Measurements from ENCODE around the gene CDCP1. TPM values are rescaled to one million over a fixed set of nuclear protein-coding genes. Genes with fewer than 3 reads are reported as not detected.

The CDCP1 gene
- total RNA-seq, 2 experiments from 2014 or later: 1.7 to 1.8 TPM

GRCh38 chr3:45084820-45085816 is 61.1 kb downstream of the CDCP1 start:
- Histone ChIP-seq H3K27ac (ENCODE audit: low read depth in 1 of 2, low read length in 2 of 2) (no peak overlapping the region), H3K4me1 (ENCODE audit: insufficient read depth, low read length) (no peaks in the 10 kb centered on the region), H3K36me3 (ENCODE audit: insufficient read depth, low read length) (no peaks in the 10 kb centered on the region), H3K9me3 (ENCODE audit: control insufficient read depth in 1 of 2, insufficient read depth in 1 of 2, low read length in 2 of 2) (no peaks in the 10 kb centered on the region), H3K4me3 (ENCODE audit: low read length) (no peak overlapping the region), H3K27me3 (ENCODE audit: control insufficient read depth in 1 of 2, insufficient read depth in 2 of 2, low read length in 2 of 2) (peaks cover 0 to 2% of the 10 kb centered on the region in 2 experiments)
- H3K27ac Mint-ChIP-seq: no peak overlapping the region
- H3K27me3 Mint-ChIP-seq: no peaks in the 10 kb centered on the region
- ChIA-PET CTCF (no interaction called here), POLR2A (no interaction called here)
- no peaks in the 10 kb centered on the region for H3K9me3 Mint-ChIP-seq
- H3K36me3 Mint-ChIP-seq (ENCODE audit: low read depth): peaks cover 18% of the 10 kb centered on the region
- TF ChIP-seq, protein P1, sequence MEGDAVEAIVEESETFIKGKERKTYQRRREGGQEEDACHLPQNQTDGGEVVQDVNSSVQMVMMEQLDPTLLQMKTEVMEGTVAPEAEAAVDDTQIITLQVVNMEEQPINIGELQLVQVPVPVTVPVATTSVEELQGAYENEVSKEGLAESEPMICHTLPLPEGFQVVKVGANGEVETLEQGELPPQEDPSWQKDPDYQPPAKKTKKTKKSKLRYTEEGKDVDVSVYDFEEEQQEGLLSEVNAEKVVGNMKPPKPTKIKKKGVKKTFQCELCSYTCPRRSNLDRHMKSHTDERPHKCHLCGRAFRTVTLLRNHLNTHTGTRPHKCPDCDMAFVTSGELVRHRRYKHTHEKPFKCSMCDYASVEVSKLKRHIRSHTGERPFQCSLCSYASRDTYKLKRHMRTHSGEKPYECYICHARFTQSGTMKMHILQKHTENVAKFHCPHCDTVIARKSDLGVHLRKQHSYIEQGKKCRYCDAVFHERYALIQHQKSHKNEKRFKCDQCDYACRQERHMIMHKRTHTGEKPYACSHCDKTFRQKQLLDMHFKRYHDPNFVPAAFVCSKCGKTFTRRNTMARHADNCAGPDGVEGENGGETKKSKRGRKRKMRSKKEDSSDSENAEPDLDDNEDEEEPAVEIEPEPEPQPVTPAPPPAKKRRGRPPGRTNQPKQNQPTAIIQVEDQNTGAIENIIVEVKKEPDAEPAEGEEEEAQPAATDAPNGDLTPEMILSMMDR (IDR thresholded peaks at IDR 0.05): no peak
- H3K4me3 Mint-ChIP-seq: no peak overlapping the region
- peaks cover 10% of the 10 kb centered on the region for H3K4me1 Mint-ChIP-seq (ENCODE audit: low read depth)
- intact Hi-C loops (cut with DNase I, micrococcal nuclease): no loop called here
- no peak for DNase-seq
- ATAC-seq (ENCODE audit: poor library complexity): no peak

GRCh38 chr3:45084361-45084760 is 61.8 kb downstream of the CDCP1 start:
- Mint-ChIP-seq H3K27me3 (no peaks in the 10 kb centered on the region), H3K4me1 (ENCODE audit: low read depth) (peaks cover 17% of the 10 kb centered on the region), H3K4me3 (no peak overlapping the region), H3K36me3 (ENCODE audit: low read depth) (peaks cover 13% of the 10 kb centered on the region), H3K9me3 (no peaks in the 10 kb centered on the region), H3K27ac (no peak overlapping the region)
- ATAC-seq (ENCODE audit: poor library complexity): no peak
- no peak overlapping the region for H3K4me3 ChIP-seq (ENCODE audit: low read length)
- CTCF ChIA-PET: no interaction called here
- TF ChIP-seq, protein P1 (IDR thresholded peaks at IDR 0.05): no peak
- intact Hi-C loops (cut with DNase I, micrococcal nuclease): no loop called here
- H3K9me3 ChIP-seq (ENCODE audit: control insufficient read depth in 1 of 2, insufficient read depth in 1 of 2, low read length in 2 of 2): no peaks in the 10 kb centered on the region
- peaks cover 0 to 2% of the 10 kb centered on the region in 2 experiments for H3K27me3 ChIP-seq (ENCODE audit: control insufficient read depth in 1 of 2, insufficient read depth in 2 of 2, low read length in 2 of 2)
- DNase-seq: no peak
- H3K4me1 ChIP-seq (ENCODE audit: insufficient read depth, low read length): no peaks in the 10 kb centered on the region
- no peak overlapping the region for H3K27ac ChIP-seq (ENCODE audit: low read depth in 1 of 2, low read length in 2 of 2)
- POLR2A ChIA-PET: no interaction called here
- H3K36me3 ChIP-seq (ENCODE audit: insufficient read depth, low read length): no peaks in the 10 kb centered on the region

- Mint-ChIP-seq H3K4me3 (no peak overlapping the region), H3K27ac (no peak overlapping the region), H3K27me3 (no peaks in the 10 kb centered on the region), H3K9me3 (no peaks in the 10 kb centered on the region), H3K4me1 (ENCODE audit: low read depth) (peaks cover 17% of the 10 kb centered on the region), H3K36me3 (ENCODE audit: low read depth) (peaks cover 7% of the 10 kb centered on the region)
- H3K9me3 ChIP-seq (ENCODE audit: control insufficient read depth in 1 of 2, insufficient read depth in 1 of 2, low read length in 2 of 2): no peaks in the 10 kb centered on the region
- no peaks in the 10 kb centered on the region for H3K36me3 ChIP-seq (ENCODE audit: insufficient read depth, low read length)
- ChIA-PET CTCF (no interaction called here), POLR2A (no interaction called here)
- H3K27me3 ChIP-seq (ENCODE audit: control insufficient read depth in 1 of 2, insufficient read depth in 2 of 2, low read length in 2 of 2): peaks cover 0 to 2% of the 10 kb centered on the region in 2 experiments
- no peak for DNase-seq
- no peak overlapping the region for H3K27ac ChIP-seq (ENCODE audit: low read depth in 1 of 2, low read length in 2 of 2)
- TF ChIP-seq, protein P1 (IDR thresholded peaks at IDR 0.05): no peak
- intact Hi-C loops (cut with DNase I, micrococcal nuclease): no loop called here
- ATAC-seq (ENCODE audit: poor library complexity): no peak
- no peaks in the 10 kb centered on the region for H3K4me1 ChIP-seq (ENCODE audit: insufficient read depth, low read length)
- H3K4me3 ChIP-seq (ENCODE audit: low read length): no peak overlapping the region
Measured at GRCh38 chr3:45083023-45083422, 63.2 kb downstream of the CDCP1 start.
